Esophagus muscularis mucosa (tissue), 4 donors: ENCODE data around the gene ALPL. TPM values are rescaled to one million over a fixed set of nuclear protein-coding genes. Genes with fewer than 3 reads are reported as not detected.

Experiments
- DNase-seq: peaks from one replicate; pipeline ENCODE4 v3.0.0-alpha.2; 2017; ENCODE audit errors: extremely low spot score
- H3K27ac ChIP-seq, 4 donors: fragments of 200-600 bp; sonication (generic); replicated peaks in 1 of 4; 1 replicate in 3 of 4; 2 replicates in 1 of 4; pipeline ENCODE4 v1.5.1; 2016 to 2019; ENCODE audit warnings: mild to moderate bottlenecking in 1 of 4
- H3K27me3 ChIP-seq, 4 donors: fragments of 200-600 bp; sonication (generic); one replicate each; pipeline versions ENCODE4 v1.5.1 to v1.6.0; 2016 to 2019
- H3K36me3 ChIP-seq, 4 donors: fragments of 200-600 bp; sonication (generic); one replicate each; pipeline ENCODE4 v1.5.1; 2016 to 2019
- H3K4me1 ChIP-seq, 4 donors: fragments of 200-600 bp; sonication (generic); one replicate each; pipeline ENCODE4 v1.5.1; 2016 to 2019
- H3K4me3 ChIP-seq, 4 donors: fragments of 200-600 bp; sonication (generic); 1 replicate in 2 of 4; 2 replicates in 2 of 4; pipeline ENCODE4 v1.5.1; 2016 to 2019; ENCODE audit warnings: mild to moderate bottlenecking in 4 of 4, moderate library complexity in 1 of 4
- H3K9me3 ChIP-seq, 4 donors: fragments of 200-600 bp; sonication (generic); 1 replicate in 3 of 4; 2 replicates in 1 of 4; pipeline ENCODE4 v1.5.1; 2016 to 2019
- EP300 ChIP-seq: sonication (generic); formaldehyde crosslinking; IDR thresholded peaks from one replicate; pipeline ENCODE4 v1.6.1; 2017; ENCODE audit warnings: antibody characterized with exemption
- POLR2A ChIP-seq: fragments of 450-650 bp; IDR thresholded peaks from one replicate; pipeline ENCODE4 v1.6.1; 2017; ENCODE audit warnings: antibody characterized with exemption, moderate library complexity, mild to moderate bottlenecking, low read depth
- POLR2AphosphoS5 ChIP-seq, 2 donors: sonication (generic); formaldehyde crosslinking; IDR thresholded peaks; one replicate each; pipeline ENCODE4 v1.6.1; 2017; ENCODE audit warnings: antibody characterized with exemption in 2 of 2
- WGBS: methylation state at CpG from one replicate; pipeline ENCODE4 v1.1.5; 2018; 5-methylcytosine and 5-hydroxymethylcytosine counted together
- intact Hi-C: fragments of 100-400 bp; cut with DNase I; formaldehyde crosslinking; loops from one replicate; pipeline ENCODE4 v1.15.1; 2023
- total RNA-seq, 4 donors: library from RNA; depleted of rRNA; stranded (reverse); fragments of >200 nt; gene quantifications; one replicate each; pipeline versions ENCODE4 v1.1.0 to v1.2.1, GENCODE V29; 2016
- TF ChIP-seq, protein P1 (sequence below), 3 experiments: fragments of 200-600 bp in 2 of 3; fragments of 450-650 bp in 1 of 3; sonication (generic) in 2 of 3; IDR thresholded peaks; one replicate each; pipeline ENCODE4 v1.5.1; 2017 to 2019; ENCODE audit warnings: antibody characterized with exemption in 3 of 3, mild to moderate bottlenecking in 2 of 3, moderate library complexity in 1 of 3

Gene ALPL
- total RNA-seq, 4 donors from 2014 or later: 1.2 to 10.3 (median 3.8) TPM

DNA sequence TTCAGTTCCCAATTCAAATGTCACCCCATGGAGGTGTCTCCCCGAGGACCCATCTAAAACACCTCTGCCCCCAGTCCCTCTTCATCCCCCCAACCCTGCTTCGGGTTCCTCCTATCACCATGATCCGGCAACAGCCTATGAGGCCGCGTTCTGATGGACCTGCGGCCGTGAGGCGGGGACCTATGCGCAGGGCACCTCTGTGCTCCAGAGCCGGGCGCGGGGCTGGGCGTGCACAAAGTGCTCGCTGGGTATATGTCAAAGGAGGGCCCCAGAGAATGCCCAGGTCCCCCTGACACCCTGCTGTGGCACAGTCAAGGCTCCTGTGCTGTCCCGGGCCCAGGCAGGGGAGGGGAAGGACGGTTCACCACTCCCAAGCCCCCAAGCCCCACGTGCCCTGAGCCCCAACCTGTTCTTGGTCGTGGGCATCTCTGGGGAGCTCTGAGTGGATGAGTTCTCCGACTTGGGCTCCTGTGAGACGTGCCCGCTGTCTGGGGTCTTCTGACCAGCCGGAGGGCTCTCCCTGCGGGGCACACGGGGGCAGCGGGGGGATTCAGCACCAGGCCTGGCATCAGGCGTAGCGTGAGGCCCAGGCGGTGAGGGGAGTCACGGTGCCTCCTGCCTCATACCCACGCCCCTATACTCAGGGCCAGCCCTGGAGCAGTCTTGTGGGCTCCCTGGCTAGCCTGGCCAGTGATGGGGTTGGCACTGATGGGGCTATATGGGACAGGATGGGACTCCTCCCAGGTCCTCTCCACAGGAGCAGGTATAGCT lies 92.2 kb downstream of the ALPL start:
- TF ChIP-seq POLR2AphosphoS5 (IDR thresholded peaks at IDR 0.05) (no peak), EP300 (no peak), POLR2A (no peak)
- TF ChIP-seq, protein P1, sequence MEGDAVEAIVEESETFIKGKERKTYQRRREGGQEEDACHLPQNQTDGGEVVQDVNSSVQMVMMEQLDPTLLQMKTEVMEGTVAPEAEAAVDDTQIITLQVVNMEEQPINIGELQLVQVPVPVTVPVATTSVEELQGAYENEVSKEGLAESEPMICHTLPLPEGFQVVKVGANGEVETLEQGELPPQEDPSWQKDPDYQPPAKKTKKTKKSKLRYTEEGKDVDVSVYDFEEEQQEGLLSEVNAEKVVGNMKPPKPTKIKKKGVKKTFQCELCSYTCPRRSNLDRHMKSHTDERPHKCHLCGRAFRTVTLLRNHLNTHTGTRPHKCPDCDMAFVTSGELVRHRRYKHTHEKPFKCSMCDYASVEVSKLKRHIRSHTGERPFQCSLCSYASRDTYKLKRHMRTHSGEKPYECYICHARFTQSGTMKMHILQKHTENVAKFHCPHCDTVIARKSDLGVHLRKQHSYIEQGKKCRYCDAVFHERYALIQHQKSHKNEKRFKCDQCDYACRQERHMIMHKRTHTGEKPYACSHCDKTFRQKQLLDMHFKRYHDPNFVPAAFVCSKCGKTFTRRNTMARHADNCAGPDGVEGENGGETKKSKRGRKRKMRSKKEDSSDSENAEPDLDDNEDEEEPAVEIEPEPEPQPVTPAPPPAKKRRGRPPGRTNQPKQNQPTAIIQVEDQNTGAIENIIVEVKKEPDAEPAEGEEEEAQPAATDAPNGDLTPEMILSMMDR (IDR thresholded peaks at IDR 0.05): no peak
- Histone ChIP-seq H3K27me3 (peaks cover 0 to 58% (median 0%) of the 10 kb centered on the region in 4 donors), H3K4me1 (no peaks in the 10 kb centered on the region), H3K36me3 (no peaks in the 10 kb centered on the region), H3K4me3 (no peak overlapping the region), H3K27ac (no peak overlapping the region), H3K9me3 (no peaks in the 10 kb centered on the region)
- WGBS: 95% methylated on average over 14 of the region's 30 CpGs
- intact Hi-C loops: no loop called here
- DNase-seq: no peak

DNA sequence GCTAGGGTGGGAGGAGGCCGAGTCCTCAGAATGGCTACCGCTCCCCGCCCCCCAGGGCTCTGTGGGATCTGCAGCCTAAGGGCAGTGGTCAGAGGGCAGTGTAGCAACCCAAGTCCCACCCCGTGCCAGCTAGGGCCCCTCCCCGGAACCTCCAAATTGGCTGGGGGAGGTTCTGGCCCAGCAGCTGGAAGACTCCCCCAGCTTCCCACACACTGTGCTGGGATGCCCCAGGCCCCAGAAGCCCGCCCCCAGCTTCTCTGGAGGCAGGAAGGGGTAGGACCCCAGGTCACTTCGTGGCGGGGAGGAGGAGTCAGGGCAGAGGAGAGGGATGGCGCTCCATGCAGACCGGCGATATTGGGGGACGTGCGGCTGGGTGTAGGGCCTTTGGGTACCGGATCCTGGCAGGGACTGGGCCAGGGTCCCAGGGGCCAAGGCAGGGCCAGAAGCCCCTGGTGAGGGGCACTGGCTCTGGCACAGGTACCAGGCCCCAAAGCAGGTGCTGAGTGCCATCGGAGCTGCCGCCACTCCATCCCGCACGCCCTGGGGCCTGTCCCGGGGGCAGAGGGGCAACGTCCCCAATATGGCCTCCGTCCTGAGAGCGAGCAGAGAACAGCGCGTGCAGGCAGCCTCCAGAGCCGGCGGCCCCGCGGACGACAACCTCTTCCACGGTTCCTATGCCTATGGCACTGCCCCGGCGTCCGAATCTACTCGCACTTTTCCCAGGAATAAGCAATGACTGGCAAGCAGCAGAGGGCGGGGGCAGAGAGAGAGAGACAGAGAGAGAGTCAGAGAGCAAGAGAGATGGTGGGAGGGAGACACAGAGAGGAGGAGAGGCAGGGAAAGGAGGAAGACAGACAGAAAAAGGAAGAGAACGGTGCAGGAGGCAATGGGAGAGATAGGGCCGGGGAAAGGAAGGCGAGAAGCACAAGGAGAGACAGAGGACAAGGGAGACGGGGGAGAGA lies 94.2 kb downstream of the ALPL start:
- TF ChIP-seq POLR2A (no peak), EP300 (no peak), POLR2AphosphoS5 (IDR thresholded peaks at IDR 0.05) (no peak)
- TF ChIP-seq, protein P1 (IDR thresholded peaks at IDR 0.05): no peak
- intact Hi-C loops: no loop called here
- WGBS: 93% methylated on average over 35 of the region's 39 CpGs
- Histone ChIP-seq H3K4me3 (no peak overlapping the region), H3K27me3 (peaks cover 0 to 47% (median 0%) of the 10 kb centered on the region in 4 donors), H3K9me3 (no peaks in the 10 kb centered on the region), H3K4me1 (peaks cover 0 to 6% (median 5%) of the 10 kb centered on the region in 4 donors), H3K27ac (no peak overlapping the region), H3K36me3 (no peaks in the 10 kb centered on the region)
- no peak for DNase-seq

DNA sequence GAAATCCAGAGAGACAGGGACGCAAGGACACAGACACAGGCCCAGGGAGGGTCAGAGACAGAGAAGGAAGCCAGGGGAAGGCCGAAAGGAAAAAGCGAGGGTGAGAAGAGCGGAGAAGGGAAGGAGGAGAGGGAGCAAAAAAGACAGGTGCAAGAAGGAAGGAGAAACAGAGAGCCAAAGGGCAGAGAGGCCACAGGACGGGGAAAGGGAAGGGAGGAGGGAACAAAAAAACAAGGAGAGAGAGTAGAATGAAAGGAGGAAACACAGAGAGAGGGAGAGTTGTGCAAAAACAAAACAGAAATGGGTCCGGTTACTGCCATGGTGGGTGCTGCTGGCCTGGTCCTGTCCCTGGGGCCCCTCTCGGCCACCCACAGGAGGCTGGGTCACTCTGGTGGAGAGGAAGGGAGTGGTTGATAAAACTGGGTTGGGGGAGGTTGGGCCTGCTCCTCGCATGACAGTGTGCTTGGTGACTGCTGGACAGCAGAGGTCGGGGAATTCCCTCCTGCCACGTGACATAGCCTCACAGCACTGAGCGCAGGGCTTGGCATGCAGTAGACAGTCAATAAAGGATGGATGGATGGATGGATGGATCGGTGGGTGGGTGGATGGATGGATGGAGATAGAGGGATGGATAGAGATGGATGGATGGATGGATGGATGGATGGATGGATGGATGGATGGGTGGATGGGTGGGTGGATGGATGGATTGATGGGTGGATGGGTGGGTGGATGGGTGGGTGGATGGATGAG lies 95.2 kb downstream of the ALPL start:
- Histone ChIP-seq H3K4me3 (no peak overlapping the region), H3K27ac (no peak overlapping the region), H3K27me3 (peaks cover 0 to 41% (median 0%) of the 10 kb centered on the region in 4 donors), H3K9me3 (no peaks in the 10 kb centered on the region), H3K4me1 (peaks cover 0 to 6% (median 5%) of the 10 kb centered on the region in 4 donors), H3K36me3 (no peaks in the 10 kb centered on the region)
- WGBS: 86% methylated on average over 12 of the region's 12 CpGs
- no peak for DNase-seq
- TF ChIP-seq, protein P1 (IDR thresholded peaks at IDR 0.05): no peak
- no peak for TF ChIP-seq EP300
- TF ChIP-seq POLR2AphosphoS5 (IDR thresholded peaks at IDR 0.05): no peak
- TF ChIP-seq POLR2A: no peak
- intact Hi-C loops: no loop called here

DNA sequence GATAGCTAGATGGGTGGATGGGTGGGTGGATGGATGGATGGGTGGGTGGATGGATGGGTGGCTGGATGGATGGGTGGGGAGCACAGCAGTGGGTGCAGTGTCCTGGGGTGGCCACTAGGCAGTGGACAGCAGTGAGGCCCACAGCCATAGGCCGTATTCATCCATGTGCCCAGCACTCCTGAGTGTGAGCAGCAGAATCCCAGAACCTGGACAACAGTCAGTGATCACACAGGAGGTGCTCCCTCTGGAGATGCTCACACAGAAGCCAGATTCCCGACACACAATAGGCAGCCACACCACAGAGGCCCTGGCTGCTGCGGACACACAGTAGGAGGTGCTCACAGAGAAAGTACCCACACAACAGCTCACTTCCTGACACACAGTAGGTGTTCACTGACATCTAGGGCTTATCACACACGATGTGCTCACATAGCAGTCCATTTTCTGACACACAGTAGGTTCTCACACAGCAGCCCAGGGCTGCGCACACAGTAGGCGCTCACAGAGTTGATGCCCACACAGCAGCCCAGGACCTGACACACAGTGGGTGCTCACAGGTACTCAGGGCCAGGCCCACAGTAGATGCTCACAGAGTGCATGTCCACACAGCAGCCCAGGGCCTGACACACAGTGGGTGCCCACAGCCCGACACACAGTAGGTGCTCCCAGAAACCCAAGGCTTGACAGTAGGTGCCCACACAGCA lies 95.9 kb downstream of the ALPL start:
- Histone ChIP-seq H3K36me3 (no peaks in the 10 kb centered on the region), H3K9me3 (no peaks in the 10 kb centered on the region), H3K4me1 (peaks cover 0 to 6% (median 5%) of the 10 kb centered on the region in 4 donors), H3K4me3 (no peak overlapping the region), H3K27ac (no peak overlapping the region), H3K27me3 (peaks cover 0 to 39% (median 0%) of the 10 kb centered on the region in 4 donors)
- WGBS: 84% methylated on average over 6 of the region's 7 CpGs
- TF ChIP-seq POLR2AphosphoS5 (IDR thresholded peaks at IDR 0.05) (no peak), EP300 (no peak), POLR2A (no peak)
- TF ChIP-seq, protein P1 (IDR thresholded peaks at IDR 0.05): no peak
- intact Hi-C loops: no loop called here
- no peak for DNase-seq
